ENCODE measurements around the gene TAPT1.

The TAPT1 gene

GRCh38 chr4:16186986-16187385 is 39.3 kb downstream of the TAPT1 start:
- Histone ChIP-seq H3K9me3 (ENCODE audit: control insufficient read depth in 1 of 2, low read length in 2 of 2) (no peaks in the 10 kb centered on the region), H3K27me3 (ENCODE audit: control insufficient read depth in 1 of 2, insufficient read depth in 2 of 2, low read length in 2 of 2) (no peaks in the 10 kb centered on the region), H3K4me1 (ENCODE audit: control insufficient read depth in 1 of 2, insufficient read depth in 2 of 2, low read length in 2 of 2) (no peaks in the 10 kb centered on the region), H3K36me3 (ENCODE audit: control insufficient read depth in 1 of 2, insufficient read depth in 2 of 2, low read length in 2 of 2) (peaks cover 27 to 32% of the 10 kb centered on the region in 2 donors), H3K4me3 (ENCODE audit: low read depth in 1 of 2, low read length in 2 of 2) (no peak overlapping the region), H3K9ac (ENCODE audit: low read depth in 1 of 2, low read length in 2 of 2) (no peak overlapping the region), H3K27ac (ENCODE audit: low read depth, low read length) (no peak overlapping the region)

DNA sequence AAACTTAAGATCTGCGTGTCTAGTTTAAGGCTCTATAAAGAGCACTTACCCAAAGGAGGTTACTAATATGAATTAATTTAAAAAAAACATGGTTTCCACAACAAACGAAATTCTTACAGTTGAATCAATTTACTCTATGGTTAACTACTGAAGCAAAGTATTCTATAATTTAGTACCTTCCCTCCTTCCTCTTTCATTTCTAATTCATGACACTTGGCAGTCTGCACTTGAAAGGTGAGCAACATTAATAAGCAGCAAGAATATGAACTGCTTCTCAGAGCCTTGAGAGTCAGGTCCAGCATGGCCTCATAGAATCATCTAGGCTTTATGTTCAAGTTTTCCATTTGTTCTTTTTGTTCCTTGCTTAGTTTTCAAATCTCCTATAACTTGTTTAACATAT is 42.7 kb downstream of the TAPT1 start:
- peaks cover 19 to 29% of the 10 kb centered on the region in 2 donors for H3K36me3 ChIP-seq (ENCODE audit: control insufficient read depth in 1 of 2, insufficient read depth in 2 of 2, low read length in 2 of 2)
- H3K4me3 ChIP-seq (ENCODE audit: low read depth in 1 of 2, low read length in 2 of 2) = no peak overlapping the region
- no peaks in the 10 kb centered on the region for H3K4me1 ChIP-seq (ENCODE audit: control insufficient read depth in 1 of 2, insufficient read depth in 2 of 2, low read length in 2 of 2)
- H3K27ac ChIP-seq (ENCODE audit: low read depth, low read length) = no peak overlapping the region
- H3K9ac ChIP-seq (ENCODE audit: low read depth in 1 of 2, low read length in 2 of 2) = no peak overlapping the region
- no peaks in the 10 kb centered on the region for H3K27me3 ChIP-seq (ENCODE audit: control insufficient read depth in 1 of 2, insufficient read depth in 2 of 2, low read length in 2 of 2)
- H3K9me3 ChIP-seq (ENCODE audit: control insufficient read depth in 1 of 2, low read length in 2 of 2) = no peaks in the 10 kb centered on the region

DNA sequence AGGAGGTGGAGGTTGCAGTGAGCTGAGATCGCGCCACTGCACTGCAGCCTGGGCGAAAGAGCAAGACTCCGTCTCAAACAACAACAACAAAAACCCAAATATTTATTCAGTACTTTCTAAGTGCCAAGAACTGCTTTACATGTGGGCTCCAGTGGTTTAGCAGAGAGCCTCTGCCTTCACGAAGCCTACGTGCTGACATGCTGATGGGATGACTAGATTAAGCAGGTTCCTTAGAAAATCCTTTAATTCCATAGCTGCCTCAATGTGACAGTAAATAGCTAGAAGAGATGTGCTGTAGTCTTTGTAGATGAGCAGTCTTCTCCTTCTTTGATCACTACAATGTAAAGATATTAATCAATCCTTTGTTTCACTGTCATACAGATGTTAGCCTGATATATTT is 49.6 kb downstream of the TAPT1 start:
- H3K27me3 ChIP-seq (ENCODE audit: control insufficient read depth in 1 of 2, insufficient read depth in 2 of 2, low read length in 2 of 2) = no peaks in the 10 kb centered on the region
- no peaks in the 10 kb centered on the region for H3K9me3 ChIP-seq (ENCODE audit: control insufficient read depth in 1 of 2, low read length in 2 of 2)
- peaks cover 6 to 21% of the 10 kb centered on the region in 2 donors for H3K36me3 ChIP-seq (ENCODE audit: control insufficient read depth in 1 of 2, insufficient read depth in 2 of 2, low read length in 2 of 2)
- H3K4me3 ChIP-seq (ENCODE audit: low read depth in 1 of 2, low read length in 2 of 2) = no peak overlapping the region
- H3K4me1 ChIP-seq (ENCODE audit: control insufficient read depth in 1 of 2, insufficient read depth in 2 of 2, low read length in 2 of 2) = peaks cover 3 to 6% of the 10 kb centered on the region in 2 donors
- no peak overlapping the region for H3K27ac ChIP-seq (ENCODE audit: low read depth, low read length)
- no peak overlapping the region for H3K9ac ChIP-seq (ENCODE audit: low read depth in 1 of 2, low read length in 2 of 2)

GRCh38 chr4:16171831-16172230 is 54.4 kb downstream of the TAPT1 start:
- Histone ChIP-seq H3K36me3 (ENCODE audit: control insufficient read depth in 1 of 2, insufficient read depth in 2 of 2, low read length in 2 of 2) (peaks cover 9 to 26% of the 10 kb centered on the region in 2 donors), H3K4me3 (ENCODE audit: low read depth in 1 of 2, low read length in 2 of 2) (no peak overlapping the region), H3K4me1 (ENCODE audit: control insufficient read depth in 1 of 2, insufficient read depth in 2 of 2, low read length in 2 of 2) (peaks cover 21 to 29% of the 10 kb centered on the region in 2 donors), H3K9me3 (ENCODE audit: control insufficient read depth in 1 of 2, low read length in 2 of 2) (no peaks in the 10 kb centered on the region), H3K27ac (ENCODE audit: low read depth, low read length) (no peak overlapping the region), H3K9ac (ENCODE audit: low read depth in 1 of 2, low read length in 2 of 2) (no peak overlapping the region), H3K27me3 (ENCODE audit: control insufficient read depth in 1 of 2, insufficient read depth in 2 of 2, low read length in 2 of 2) (no peaks in the 10 kb centered on the region)

DNA sequence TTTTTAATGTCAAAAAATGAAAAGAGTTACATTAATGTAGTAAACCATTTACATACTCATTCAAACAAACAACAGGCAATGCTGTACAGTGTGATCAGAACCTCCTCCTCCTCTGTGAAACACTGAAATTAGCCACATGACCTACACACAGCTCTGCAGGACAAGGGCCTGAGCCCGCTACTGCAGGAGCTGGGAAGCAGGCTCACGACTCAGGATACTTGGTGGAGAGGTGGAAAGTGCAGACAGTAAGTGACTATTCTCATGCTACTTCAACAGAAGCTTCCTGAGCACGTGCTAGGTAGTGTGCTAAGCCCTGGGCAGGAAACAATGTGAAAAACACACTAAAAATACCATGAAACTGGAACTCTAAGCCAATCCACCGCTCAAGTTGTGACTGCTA is 56.8 kb downstream of the TAPT1 start:
- H3K4me3 ChIP-seq (ENCODE audit: low read depth in 1 of 2, low read length in 2 of 2) = no peak overlapping the region
- peaks cover 20 to 26% of the 10 kb centered on the region in 2 donors for H3K4me1 ChIP-seq (ENCODE audit: control insufficient read depth in 1 of 2, insufficient read depth in 2 of 2, low read length in 2 of 2)
- H3K36me3 ChIP-seq (ENCODE audit: control insufficient read depth in 1 of 2, insufficient read depth in 2 of 2, low read length in 2 of 2) = peaks cover 26 to 43% of the 10 kb centered on the region in 2 donors

GRCh38 chr4:16168710-16169388 is 57.4 kb downstream of the TAPT1 start:
- Histone ChIP-seq H3K27ac (ENCODE audit: low read depth, low read length) (peak overlapping the region; percentile 17), H3K4me1 (ENCODE audit: control insufficient read depth in 1 of 2, insufficient read depth in 2 of 2, low read length in 2 of 2) (peaks cover 15 to 26% of the 10 kb centered on the region in 2 donors), H3K36me3 (ENCODE audit: control insufficient read depth in 1 of 2, insufficient read depth in 2 of 2, low read length in 2 of 2) (peaks cover 31 to 50% of the 10 kb centered on the region in 2 donors), H3K27me3 (ENCODE audit: control insufficient read depth in 1 of 2, insufficient read depth in 2 of 2, low read length in 2 of 2) (no peaks in the 10 kb centered on the region), H3K9ac (ENCODE audit: low read depth in 1 of 2, low read length in 2 of 2) (peak overlapping the region in 1 of 2 donors; percentile 35), H3K4me3 (ENCODE audit: low read depth in 1 of 2, low read length in 2 of 2) (no peak overlapping the region), H3K9me3 (ENCODE audit: control insufficient read depth in 1 of 2, low read length in 2 of 2) (no peaks in the 10 kb centered on the region)

More for the DNA sequence above, 56.8 kb downstream of the TAPT1 start:
- Histone ChIP-seq H3K27me3 (ENCODE audit: control insufficient read depth in 1 of 2, insufficient read depth in 2 of 2, low read length in 2 of 2) (no peaks in the 10 kb centered on the region), H3K9ac (ENCODE audit: low read depth in 1 of 2, low read length in 2 of 2) (peak overlapping the region in 1 of 2 donors; percentile 35), H3K9me3 (ENCODE audit: control insufficient read depth in 1 of 2, low read length in 2 of 2) (no peaks in the 10 kb centered on the region), H3K27ac (ENCODE audit: low read depth, low read length) (no peak overlapping the region)

GRCh38 chr4:16168144-16168543 is 58.1 kb downstream of the TAPT1 start:
- peaks cover 31 to 57% of the 10 kb centered on the region in 2 donors for H3K36me3 ChIP-seq (ENCODE audit: control insufficient read depth in 1 of 2, insufficient read depth in 2 of 2, low read length in 2 of 2)
- H3K9ac ChIP-seq (ENCODE audit: low read depth in 1 of 2, low read length in 2 of 2) = no peak overlapping the region
- H3K4me1 ChIP-seq (ENCODE audit: control insufficient read depth in 1 of 2, insufficient read depth in 2 of 2, low read length in 2 of 2) = peaks cover 15 to 26% of the 10 kb centered on the region in 2 donors
- H3K9me3 ChIP-seq (ENCODE audit: control insufficient read depth in 1 of 2, low read length in 2 of 2) = no peaks in the 10 kb centered on the region
- no peak overlapping the region for H3K27ac ChIP-seq (ENCODE audit: low read depth, low read length)
- no peak overlapping the region for H3K4me3 ChIP-seq (ENCODE audit: low read depth in 1 of 2, low read length in 2 of 2)
- no peaks in the 10 kb centered on the region for H3K27me3 ChIP-seq (ENCODE audit: control insufficient read depth in 1 of 2, insufficient read depth in 2 of 2, low read length in 2 of 2)

GRCh38 chr4:16165931-16166330 is 60.3 kb downstream of the TAPT1 start:
- Histone ChIP-seq H3K4me3 (ENCODE audit: low read depth in 1 of 2, low read length in 2 of 2) (no peak overlapping the region), H3K36me3 (ENCODE audit: control insufficient read depth in 1 of 2, insufficient read depth in 2 of 2, low read length in 2 of 2) (peaks cover 31 to 65% of the 10 kb centered on the region in 2 donors), H3K4me1 (ENCODE audit: control insufficient read depth in 1 of 2, insufficient read depth in 2 of 2, low read length in 2 of 2) (peaks cover 15 to 33% of the 10 kb centered on the region in 2 donors), H3K9me3 (ENCODE audit: control insufficient read depth in 1 of 2, low read length in 2 of 2) (no peaks in the 10 kb centered on the region), H3K27ac (ENCODE audit: low read depth, low read length) (no peak overlapping the region), H3K9ac (ENCODE audit: low read depth in 1 of 2, low read length in 2 of 2) (no peak overlapping the region), H3K27me3 (ENCODE audit: control insufficient read depth in 1 of 2, insufficient read depth in 2 of 2, low read length in 2 of 2) (no peaks in the 10 kb centered on the region)

- Histone ChIP-seq H3K27ac (ENCODE audit: low read depth, low read length) (no peak overlapping the region), H3K9ac (ENCODE audit: low read depth in 1 of 2, low read length in 2 of 2) (no peak overlapping the region), H3K4me1 (ENCODE audit: control insufficient read depth in 1 of 2, insufficient read depth in 2 of 2, low read length in 2 of 2) (peaks cover 21 to 38% of the 10 kb centered on the region in 2 donors), H3K9me3 (ENCODE audit: control insufficient read depth in 1 of 2, low read length in 2 of 2) (no peaks in the 10 kb centered on the region), H3K4me3 (ENCODE audit: low read depth in 1 of 2, low read length in 2 of 2) (no peak overlapping the region), H3K36me3 (ENCODE audit: control insufficient read depth in 1 of 2, insufficient read depth in 2 of 2, low read length in 2 of 2) (peaks cover 23 to 46% of the 10 kb centered on the region in 2 donors), H3K27me3 (ENCODE audit: control insufficient read depth in 1 of 2, insufficient read depth in 2 of 2, low read length in 2 of 2) (no peaks in the 10 kb centered on the region)
Observed at GRCh38 chr4:16162891-16163290, 63.4 kb downstream of the TAPT1 start.

GRCh38 chr4:16161851-16162408 is 64.3 kb downstream of the TAPT1 start:
- H3K36me3 ChIP-seq (ENCODE audit: control insufficient read depth in 1 of 2, insufficient read depth in 2 of 2, low read length in 2 of 2) = peaks cover 23 to 43% of the 10 kb centered on the region in 2 donors

More at GRCh38 chr4:16161851-16162408, 64.3 kb downstream of the TAPT1 start:
- Histone ChIP-seq H3K4me3 (ENCODE audit: low read depth in 1 of 2, low read length in 2 of 2) (no peak overlapping the region), H3K27ac (ENCODE audit: low read depth, low read length) (no peak overlapping the region), H3K4me1 (ENCODE audit: control insufficient read depth in 1 of 2, insufficient read depth in 2 of 2, low read length in 2 of 2) (peaks cover 27 to 39% of the 10 kb centered on the region in 2 donors), H3K9ac (ENCODE audit: low read depth in 1 of 2, low read length in 2 of 2) (no peak overlapping the region), H3K27me3 (ENCODE audit: control insufficient read depth in 1 of 2, insufficient read depth in 2 of 2, low read length in 2 of 2) (no peaks in the 10 kb centered on the region), H3K9me3 (ENCODE audit: control insufficient read depth in 1 of 2, low read length in 2 of 2) (no peaks in the 10 kb centered on the region)
